Activated T-cell treated with anti-CD3 and anti-CD28 coated beads for 4 hours (primary cell): ENCODE data around the gene TNRC6C.
A peak's percentile ranks its signal among the peaks of the same experiment; 100 is the strongest.

Experiments used
- DNase-seq: peaks from one replicate; pipeline ENCODE4 v3.0.0-alpha.2; 2020

Gene TNRC6C

GRCh38 chr17:78140169-78141051, 181.9 kb downstream of the TNRC6C start:
- peak; percentile 86 for DNase-seq

GRCh38 chr17:78141437-78142118, 183.1 kb downstream of the TNRC6C start:
- DNase-seq, result no peak

- no peak for DNase-seq
Observed at GRCh38 chr17:78142119-78142861, 183.8 kb downstream of the TNRC6C start.

GRCh38 chr17:78143214-78144146, 185.0 kb downstream of the TNRC6C start:
- no peak for DNase-seq

- DNase-seq, result no peak
Observed at GRCh38 chr17:78144147-78144719, 185.7 kb downstream of the TNRC6C start.

GRCh38 chr17:78144736-78145641, 186.5 kb downstream of the TNRC6C start:
- DNase-seq, result no peak

GRCh38 chr17:78146471-78146869, 188.0 kb downstream of the TNRC6C start:
- DNase-seq, result no peak

- DNase-seq, result no peak
Observed at GRCh38 chr17:78146881-78147280, 188.4 kb downstream of the TNRC6C start.

GRCh38 chr17:78147315-78147998, 189.0 kb downstream of the TNRC6C start:
- no peak for DNase-seq

GRCh38 chr17:78148286-78149016, 189.9 kb downstream of the TNRC6C start:
- DNase-seq, result no peak

- no peak for DNase-seq
Observed at GRCh38 chr17:78151514-78152008, 193.1 kb downstream of the TNRC6C start.

- DNase-seq, result no peak
Observed at GRCh38 chr17:78154903-78155811, 196.7 kb downstream of the TNRC6C start.
